22Rv1 (cell line): Measurements from ENCODE around the gene ESRRG.

Source experiments
- H3K27ac ChIP-seq: fragments of 450-650 bp; 2 replicates; pipeline ENCODE4 v1.5.1; 2017
- CTCF ChIP-seq: fragments of 450-650 bp; IDR thresholded peaks from 2 replicates; pipeline ENCODE4 v1.5.1; 2017; ENCODE audit warnings: mild to moderate bottlenecking
- ZFX ChIP-seq: fragments of 450-650 bp; IDR thresholded peaks from 2 replicates; pipeline ENCODE4 v1.6.1; 2017; ENCODE audit warnings: antibody characterized with exemption, borderline replicate concordance

ESRRG gene

GRCh38 chr1:216483672-216484401 lies 239.4 kb downstream of the ESRRG start:
- no peak overlapping the region for H3K27ac ChIP-seq
- TF ChIP-seq CTCF = no peak
- no peak for TF ChIP-seq ZFX

- no peak overlapping the region for H3K27ac ChIP-seq
- no peak for TF ChIP-seq CTCF
- TF ChIP-seq ZFX = no peak
Measured at GRCh38 chr1:216482620-216483019, 240.6 kb downstream of the ESRRG start.

- TF ChIP-seq ZFX (no peak), CTCF (no peak)
- H3K27ac ChIP-seq = no peak overlapping the region
Measured at GRCh38 chr1:216478238-216478637, 245.0 kb downstream of the ESRRG start.

GRCh38 chr1:216476341-216476740 lies 246.9 kb downstream of the ESRRG start:
- TF ChIP-seq ZFX = no peak
- TF ChIP-seq CTCF = no peak
- H3K27ac ChIP-seq = no peak overlapping the region

GRCh38 chr1:216475659-216476276 lies 247.5 kb downstream of the ESRRG start:
- H3K27ac ChIP-seq = no peak overlapping the region
- TF ChIP-seq CTCF = no peak
- TF ChIP-seq ZFX = no peak

GRCh38 chr1:216466162-216466801 lies 256.9 kb downstream of the ESRRG start:
- TF ChIP-seq CTCF (no peak), ZFX (no peak)
- H3K27ac ChIP-seq = peak overlapping the region; percentile 42

- no peak overlapping the region for H3K27ac ChIP-seq
- TF ChIP-seq ZFX = no peak
- TF ChIP-seq CTCF = no peak
Measured at GRCh38 chr1:216464489-216464888, 258.7 kb downstream of the ESRRG start.
